GM23248 (cell line): ENCODE measurements around the gene ARHGEF7. TPM values are rescaled to one million over a fixed set of nuclear protein-coding genes. Genes with fewer than 3 reads are reported as not detected.

Experiments used
- DNase-seq: peaks from one replicate; pipeline ENCODE4 v3.0.0-alpha.2; 2015
- H2AFZ ChIP-seq: fragments of 200-600 bp; sonication (generic); 2 replicates; pipeline ENCODE4 v1.6.1; 2016; ENCODE audit warnings: antibody characterized with exemption
- H3F3A ChIP-seq: fragments of 200-600 bp; sonication (generic); 2 replicates; pipeline ENCODE4 v1.6.1; 2016; ENCODE audit warnings: mild to moderate bottlenecking, antibody characterized with exemption, mixed run types; ENCODE audit not compliant: insufficient read depth
- H3K27ac ChIP-seq: fragments of 200-600 bp; sonication (generic); 2 replicates; pipeline ENCODE4 v1.5.1; 2016; ENCODE audit warnings: mild to moderate bottlenecking
- H3K27me3 ChIP-seq: fragments of 200-600 bp; sonication (generic); replicated peaks from 2 replicates; pipeline ENCODE4 v1.6.1; 2016; ENCODE audit warnings: mild to moderate bottlenecking; ENCODE audit not compliant: insufficient read depth
- H3K36me3 ChIP-seq: fragments of 200-600 bp; sonication (generic); 2 replicates; pipeline ENCODE4 v1.6.1; 2016; ENCODE audit warnings: low read depth, mild to moderate bottlenecking
- H3K4me1 ChIP-seq: fragments of 200-600 bp; sonication (generic); 2 replicates; pipeline ENCODE4 v1.6.1; 2016; ENCODE audit warnings: mild to moderate bottlenecking; ENCODE audit not compliant: insufficient read depth
- H3K4me2 ChIP-seq: fragments of 200-600 bp; sonication (generic); one replicate; pipeline ENCODE4 v1.6.1; 2016; ENCODE audit warnings: mild to moderate bottlenecking; ENCODE audit not compliant: unreplicated experiment
- H3K4me3 ChIP-seq: fragments of 200-600 bp; sonication (generic); 2 replicates; pipeline ENCODE4 v1.5.1; 2016; ENCODE audit warnings: mild to moderate bottlenecking
- H3K79me2 ChIP-seq: fragments of 200-600 bp; sonication (generic); 2 replicates; pipeline ENCODE4 v1.6.1; 2016; ENCODE audit warnings: mild to moderate bottlenecking; ENCODE audit not compliant: insufficient read depth
- H3K9ac ChIP-seq: fragments of 200-600 bp; sonication (generic); 2 replicates; pipeline ENCODE4 v1.6.1; 2016; ENCODE audit warnings: mild to moderate bottlenecking
- H3K9me2 ChIP-seq: fragments of 200-600 bp; sonication (generic); 2 replicates; pipeline ENCODE4 v1.6.1; 2016; ENCODE audit warnings: mixed run types, mild to moderate bottlenecking, moderate library complexity; ENCODE audit not compliant: insufficient read depth
- H3K9me3 ChIP-seq: fragments of 200-600 bp; sonication (generic); one replicate; pipeline ENCODE4 v1.6.1; 2017; ENCODE audit warnings: low read depth
- H4K20me1 ChIP-seq: fragments of 200-600 bp; sonication (generic); 2 replicates; pipeline ENCODE4 v1.6.0; 2016; ENCODE audit not compliant: insufficient read depth
- EZH2 ChIP-seq: fragments of 200-600 bp; sonication (generic); IDR thresholded peaks from 2 replicates; pipeline ENCODE4 v1.6.1; 2018; ENCODE audit warnings: antibody characterized with exemption, mild to moderate bottlenecking; ENCODE audit not compliant: insufficient read depth, poor library complexity, severe bottlenecking
- EZH2phosphoT487 ChIP-seq: fragments of 200-600 bp; sonication (generic); IDR thresholded peaks from 2 replicates; pipeline ENCODE4 v1.6.1; 2018; ENCODE audit warnings: antibody characterized with exemption, moderate library complexity, mild to moderate bottlenecking, low read depth; ENCODE audit not compliant: insufficient read depth
- WGBS, 2 experiments: methylation state at CpG; one replicate each; pipeline ENCODE4 v1.1.6; 2015 to 2017; ENCODE audit warnings: low lambda C conversion rate in 2 of 2, low coverage in 1 of 2; ENCODE audit errors: missing lambda C conversion rate in 2 of 2; 5-methylcytosine and 5-hydroxymethylcytosine counted together
- in situ Hi-C: fragments of 300-500 bp; cut with MboI; formaldehyde crosslinking; loops from 2 replicates; pipeline ENCODE4 v1.15.0; 2020
- polyA plus RNA-seq: library from polyadenylated mRNA; unstranded; fragments of >200 nt; fragmentation: Nextera tagmentation; extraction: Ambion mirVana; gene quantifications from 2 replicates; pipeline ENCODE4 v1.2.1, GENCODE V29; 2016
- total RNA-seq: library from RNA; depleted of rRNA; stranded (reverse); fragments of >200 nt; shearing (Covaris generic); gene quantifications from 2 replicates; pipeline ENCODE4 v1.2.3, GENCODE V29; 2014

ARHGEF7 gene
- total and polyA plus RNA-seq, 2 experiments from 2014 or later = 19.0 to 23.0 TPM

GRCh38 chr13:111319998-111320911, 205.1 kb downstream of the ARHGEF7 start, which contains the start of gene TEX29:
TEX29 (plus strand) TSS chr13:111320642; CDS start chr13:111320891, 249 bp downstream.
- DNase-seq = no peak
- Histone ChIP-seq H3K4me3 (no peak within 1 kb of the TSS), H3K27me3 (no peaks in the 10 kb centered on the region), H3K9ac (no peak within 1 kb of the TSS), H2AFZ (no peak within 1 kb of the TSS), H3K79me2 (no peaks in the 10 kb centered on the region), H3K9me3 (no peaks in the 10 kb centered on the region), H3K36me3 (no peaks in the 10 kb centered on the region), H3K4me1 (no peaks in the 10 kb centered on the region), H3K27ac (no peak within 1 kb of the TSS), H3K4me2 (no peak within 1 kb of the TSS), H4K20me1 (no peaks in the 10 kb centered on the region), H3F3A (no peaks in the 10 kb centered on the region), H3K9me2 (no peaks in the 10 kb centered on the region)
- TF ChIP-seq EZH2phosphoT487 (no peak), EZH2 (no peak)
- in situ Hi-C loops = no loop called here
- 59 to 66% methylated on average over 28 to 35 of the region's 35 CpGs for WGBS, 2 experiments

GRCh38 chr13:111322001-111322915, 207.1 kb downstream of the ARHGEF7 start:
- H2AFZ ChIP-seq = no peak overlapping the region
- H3K27ac ChIP-seq = no peak overlapping the region
- H3K9me3 ChIP-seq = no peaks in the 10 kb centered on the region
- no peak overlapping the region for H3K4me3 ChIP-seq
- H3K79me2 ChIP-seq = no peaks in the 10 kb centered on the region
- H3K9me2 ChIP-seq = no peaks in the 10 kb centered on the region
- no peaks in the 10 kb centered on the region for H3F3A ChIP-seq
- H3K4me2 ChIP-seq = no peak overlapping the region
- no peak for DNase-seq
- no peaks in the 10 kb centered on the region for H3K36me3 ChIP-seq
- H4K20me1 ChIP-seq = no peaks in the 10 kb centered on the region
- no peaks in the 10 kb centered on the region for H3K27me3 ChIP-seq
- H3K4me1 ChIP-seq = no peaks in the 10 kb centered on the region
- in situ Hi-C loops = no loop called here
- H3K9ac ChIP-seq = no peak overlapping the region
- TF ChIP-seq EZH2 (no peak), EZH2phosphoT487 (no peak)
- 92% methylated on average over 19 of the region's 19 CpGs for WGBS, 2 experiments

- Histone ChIP-seq H3K4me3 (no peak overlapping the region), H4K20me1 (no peaks in the 10 kb centered on the region), H3K27me3 (no peaks in the 10 kb centered on the region), H3K9me2 (no peaks in the 10 kb centered on the region), H3K9ac (no peak overlapping the region), H3K27ac (no peak overlapping the region), H2AFZ (no peak overlapping the region), H3K79me2 (no peaks in the 10 kb centered on the region), H3K4me1 (no peaks in the 10 kb centered on the region), H3K9me3 (no peaks in the 10 kb centered on the region), H3F3A (no peaks in the 10 kb centered on the region), H3K36me3 (no peaks in the 10 kb centered on the region), H3K4me2 (no peak overlapping the region)
- in situ Hi-C loops = no loop called here
- 82 to 85% methylated on average over 7 of the region's 7 CpGs for WGBS, 2 experiments
- TF ChIP-seq EZH2 (no peak), EZH2phosphoT487 (no peak)
- DNase-seq = no peak
Measured at GRCh38 chr13:111322916-111323331, 207.8 kb downstream of the ARHGEF7 start.

- H3K36me3 ChIP-seq = no peaks in the 10 kb centered on the region
- no peaks in the 10 kb centered on the region for H3K79me2 ChIP-seq
- H3K4me3 ChIP-seq = no peak overlapping the region
- H3K27me3 ChIP-seq = no peaks in the 10 kb centered on the region
- no peak overlapping the region for H3K9ac ChIP-seq
- H3K4me2 ChIP-seq = no peak overlapping the region
- no peak for DNase-seq
- no peaks in the 10 kb centered on the region for H3F3A ChIP-seq
- 64 to 67% methylated on average over 14 of the region's 14 CpGs for WGBS, 2 experiments
- H3K4me1 ChIP-seq = no peaks in the 10 kb centered on the region
- H3K9me3 ChIP-seq = no peaks in the 10 kb centered on the region
- no peak overlapping the region for H3K27ac ChIP-seq
- in situ Hi-C loops = no loop called here
- no peak overlapping the region for H2AFZ ChIP-seq
- no peaks in the 10 kb centered on the region for H4K20me1 ChIP-seq
- TF ChIP-seq EZH2phosphoT487 (no peak), EZH2 (no peak)
- H3K9me2 ChIP-seq = no peaks in the 10 kb centered on the region
Measured at GRCh38 chr13:111323549-111323948, 208.4 kb downstream of the ARHGEF7 start.
